H1 (cell line): ENCODE results near the gene PIGC. TPM values are rescaled to one million over a fixed set of nuclear protein-coding genes. Genes with fewer than 3 reads are reported as not detected.

Source experiments
- CTCF ChIP-seq, 3 experiments: IDR thresholded peaks; 1 replicate in 2 of 3; 2 replicates in 1 of 3; pipeline versions ENCODE4 v1.5.1 to v1.6.1; 2011; ENCODE audit warnings: low read length in 3 of 3, mild to moderate bottlenecking in 3 of 3, inconsistent platforms in 2 of 3, low read depth in 1 of 3, moderate library complexity in 1 of 3; ENCODE audit not compliant: insufficient read depth in 1 of 3; ENCODE audit errors: control extremely low read depth in 1 of 3
- EP300 ChIP-seq, 2 experiments: IDR thresholded peaks; 1 replicate in 1 of 2; 2 replicates in 1 of 2; pipeline ENCODE4 v1.6.1; 2011 to 2012; ENCODE audit warnings: low read depth in 2 of 2, low read length in 2 of 2, mild to moderate bottlenecking in 2 of 2, borderline replicate concordance in 1 of 2, inconsistent platforms in 1 of 2, moderate library complexity in 1 of 2
- SIRT6 ChIP-seq: IDR thresholded peaks from one replicate; pipeline ENCODE4 v1.7.1; 2012; ENCODE audit warnings: low read length, inconsistent platforms
- SP4 ChIP-seq: IDR thresholded peaks from 2 replicates; pipeline ENCODE4 v1.6.1; 2012; ENCODE audit warnings: low read length, inconsistent platforms
- SUZ12 ChIP-seq: fragments of 200-600 bp; sonication (generic); IDR thresholded peaks from 2 replicates; pipeline ENCODE4 v1.6.1; 2012; ENCODE audit warnings: mild to moderate bottlenecking, inconsistent platforms, low read length, moderate library complexity, mixed read lengths
- TAF1 ChIP-seq: IDR thresholded peaks from 2 replicates; pipeline ENCODE4 v1.6.1; 2011; ENCODE audit warnings: mild to moderate bottlenecking, low read depth, low read length
- USF2 ChIP-seq: IDR thresholded peaks from 2 replicates; pipeline ENCODE4 v1.6.1; 2011; ENCODE audit warnings: low read length, improper control_type of control experiment
- polyA plus RNA-seq, 7 experiments: library from polyadenylated mRNA; depleted of rRNA in 3 of 7; stranded (reverse) in 5 of 7; unstranded in 2 of 7; fragments of >200 nt in 5 of 7; fragments of 200-250 nt in 2 of 7; gene quantifications; 1 replicate in 5 of 7; 2 replicates in 1 of 7; 4 replicates in 1 of 7; pipeline versions ENCODE4 v1.2.1 to v1.2.3, GENCODE V29; 2011 to 2013; ENCODE audit warnings: missing spikeins in 2 of 7, mixed read lengths in 2 of 7
- total RNA-seq: library from RNA; stranded (reverse); fragmentation: NEBNext Ultra II Directional; extraction: Animal tissue kit (Norgen Biotek cat#: 25700); gene quantifications from 2 replicates; pipeline ENCODE4 v1.2.1, GENCODE V29; 2021

The PIGC gene
- total and polyA plus RNA-seq, 2 of the 8 experiments (the other 6 are each of a cell fraction or from before 2014, with no cell fraction given) = 21.0 to 39.3 TPM

GRCh38 chr1:172442843-172443565 is 865 bp downstream of the PIGC start (continued):
- no peak for TF ChIP-seq EP300 (IDR thresholded peaks at IDR 0.05; ENCODE audit: borderline replicate concordance in 1 of 2, low read depth in 2 of 2, low read length in 2 of 2)
- no peak for TF ChIP-seq SUZ12
- no peak for TF ChIP-seq SP4
- TF ChIP-seq SIRT6 = no peak
- no peak for TF ChIP-seq TAF1
- TF ChIP-seq USF2 = no peak
- TF ChIP-seq CTCF (IDR thresholded peaks at IDR 0.05; ENCODE audit: control extremely low read depth in 1 of 3, insufficient read depth in 1 of 3, low read depth in 1 of 3, low read length in 3 of 3) = no peak
